Lower lobe of right lung (tissue), 2 donors: Measurements from ENCODE around the gene MSN. TPM values are rescaled to one million over a fixed set of nuclear protein-coding genes. Genes with fewer than 3 reads are reported as not detected.
"Not testable (repeated sequence)": the region's sequence is repeated elsewhere in the genome, so short reads cannot be mapped to it uniquely, and the experiment has no call there.

ENCODE experiments used
- ATAC-seq, 2 donors: fragments of 200-7000 bp; cut with Tn5 transposase; one replicate each; pipeline ENCODE4 v1.9.1; 2020 to 2022; ENCODE audit warnings: mild to moderate bottlenecking in 2 of 2, moderate library complexity in 2 of 2
- DNase-seq: peaks from one replicate; pipeline ENCODE4 v3.0.0-alpha.2; 2020
- H3K27ac ChIP-seq: fragments of 200-600 bp; one replicate; pipeline ENCODE4 v1.8.0; 2022
- H3K27me3 ChIP-seq: fragments of 200-600 bp; one replicate; pipeline ENCODE4 v1.8.0; 2022; ENCODE audit warnings: low read depth
- H3K36me3 ChIP-seq: fragments of 200-600 bp; one replicate; pipeline ENCODE4 v1.8.0; 2022; ENCODE audit warnings: mild to moderate bottlenecking
- H3K4me1 ChIP-seq: fragments of 200-600 bp; one replicate; pipeline ENCODE4 v1.8.0; 2022
- H3K4me3 ChIP-seq: fragments of 200-600 bp; one replicate; pipeline ENCODE4 v1.8.0; 2022; ENCODE audit warnings: mild to moderate bottlenecking
- H3K9me3 ChIP-seq: fragments of 200-600 bp; one replicate; pipeline ENCODE4 v1.8.0; 2022
- CTCF ChIP-seq: fragments of 200-600 bp; IDR thresholded peaks from one replicate; pipeline ENCODE4 v1.8.0; 2022; ENCODE audit warnings: antibody characterized with exemption, mild to moderate bottlenecking
- intact Hi-C: fragments of 100-400 bp; cut with DNase I; formaldehyde crosslinking; loops from one replicate; pipeline ENCODE4 v1.11.0; 2022
- total RNA-seq: library from RNA; stranded (reverse); fragmentation: NEBNext Ultra II Directional; extraction: Animal tissue kit (Norgen Biotek cat#: 25700); gene quantifications from one replicate; pipeline ENCODE4 v1.2.1, GENCODE V29; 2021
- donor health status: DM: no; HTN: yes; CAD: no; lungs with severe emphysema.

The MSN gene
- total RNA-seq, 1 donor from 2014 or later, result 419 TPM

DNA sequence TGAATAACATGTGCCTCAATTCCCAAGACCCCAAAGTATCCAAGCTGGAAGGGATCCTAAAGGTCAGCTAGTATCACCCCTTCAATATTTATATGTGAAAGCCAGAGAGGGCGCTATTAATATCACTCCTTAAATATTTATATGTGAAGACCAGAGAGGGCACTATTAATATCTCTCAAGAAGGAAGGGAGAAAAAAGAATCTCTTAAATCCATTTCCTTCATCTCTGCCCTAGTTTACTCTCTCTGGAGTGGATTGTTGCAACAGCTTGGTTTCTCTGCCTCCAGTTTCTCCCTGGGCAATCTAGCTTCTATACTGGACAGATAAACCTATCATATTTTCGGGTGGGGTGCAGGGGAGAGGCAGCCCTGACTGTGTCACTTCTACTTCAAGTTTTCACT is 31.6 kb upstream of the MSN start:
- Histone ChIP-seq H3K36me3 (no peaks in the 10 kb centered on the region), H3K4me1 (peaks cover 13% of the 10 kb centered on the region), H3K4me3 (no peak overlapping the region), H3K9me3 (no peaks in the 10 kb centered on the region), H3K27me3 (no peaks in the 10 kb centered on the region), H3K27ac (peak overlapping the region; percentile 49)
- intact Hi-C loops, result no loop called here
- ATAC-seq (peak in 1 of 2 donors; percentile 36), DNase-seq (no peak)
- no peak for TF ChIP-seq CTCF

- Histone ChIP-seq H3K4me1 (peaks cover 13% of the 10 kb centered on the region), H3K27ac (peak overlapping the region; percentile 49)
- H3K27me3 ChIP-seq, H3K36me3 ChIP-seq, H3K9me3 ChIP-seq, H3K4me3 ChIP-seq, intact Hi-C loops, ATAC-seq, DNase-seq: not testable (repeated sequence)
These were observed 31.2 kb upstream of the MSN start for GRCh38 chrX:65636261-65636660.

DNA sequence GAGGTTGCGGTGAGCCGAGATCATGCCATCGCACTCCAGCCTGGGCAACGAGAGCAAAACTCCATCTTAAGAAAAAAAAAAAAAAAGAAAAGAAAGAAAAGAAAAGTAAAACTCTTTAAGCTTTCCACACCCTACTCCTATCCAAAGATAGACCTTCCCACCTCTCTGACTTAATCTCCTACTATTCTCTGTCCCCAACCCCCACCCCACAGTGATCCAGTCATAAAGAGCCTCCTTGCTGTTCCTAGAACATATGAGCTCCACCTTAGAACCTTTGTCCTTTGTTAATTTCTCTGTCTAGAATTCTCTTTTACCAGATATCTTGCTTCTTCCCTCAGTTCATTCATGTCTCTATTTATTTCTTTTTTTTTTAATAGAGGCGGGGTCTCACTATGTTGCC is 30.1 kb upstream of the MSN start:
- no peak overlapping the region for H3K27ac ChIP-seq
- H3K36me3 ChIP-seq, result no peaks in the 10 kb centered on the region
- no peaks in the 10 kb centered on the region for H3K9me3 ChIP-seq
- no peak for ATAC-seq
- H3K4me3 ChIP-seq, result no peak overlapping the region
- H3K27me3 ChIP-seq, result no peaks in the 10 kb centered on the region
- no peak for TF ChIP-seq CTCF
- DNase-seq, result no peak
- H3K4me1 ChIP-seq, result peaks cover 13% of the 10 kb centered on the region
- intact Hi-C loops, result no loop called here

DNA sequence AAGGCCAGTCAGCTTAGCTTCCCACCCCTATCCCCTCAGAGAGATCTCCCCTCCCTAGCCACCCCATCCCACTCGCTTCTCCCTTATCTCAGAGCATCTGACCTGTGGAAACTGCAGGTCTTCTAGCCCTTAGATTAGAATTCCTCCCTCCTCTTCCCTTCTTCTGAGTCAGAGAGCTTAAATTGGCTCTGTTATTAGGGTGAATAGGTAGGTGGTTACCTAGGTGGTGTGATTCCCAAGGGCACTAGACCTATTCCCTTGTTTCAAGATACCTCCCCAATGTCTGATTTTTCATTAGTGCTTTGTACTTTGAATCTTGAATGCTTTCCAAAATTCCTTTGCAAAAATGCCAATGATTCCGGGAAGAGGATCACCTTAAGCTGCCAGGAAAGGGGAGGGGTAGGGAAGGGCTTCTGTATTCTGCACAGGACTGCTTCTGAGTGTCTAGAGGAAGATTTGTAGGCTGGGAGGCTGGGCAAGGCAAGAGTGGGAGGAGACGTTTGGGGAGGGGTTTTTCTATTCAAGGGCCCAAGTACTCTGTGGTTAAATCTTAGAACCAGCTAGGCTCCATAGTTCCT is 24.5 kb upstream of the MSN start:
- TF ChIP-seq CTCF, result no peak
- DNase-seq (no peak), ATAC-seq (peak; percentile 87)
- Histone ChIP-seq H3K4me3 (no peak overlapping the region), H3K9me3 (no peaks in the 10 kb centered on the region), H3K4me1 (peaks cover 20% of the 10 kb centered on the region), H3K27ac (peak overlapping the region; percentile 24), H3K36me3 (no peaks in the 10 kb centered on the region), H3K27me3 (no peaks in the 10 kb centered on the region)
- intact Hi-C loops, result no loop called here

GRCh38 chrX:65643531-65644052 is 23.9 kb upstream of the MSN start:
- Histone ChIP-seq H3K9me3 (no peaks in the 10 kb centered on the region), H3K27ac (peak overlapping the region; percentile 25), H3K4me1 (peaks cover 20% of the 10 kb centered on the region), H3K27me3 (no peaks in the 10 kb centered on the region), H3K4me3 (no peak overlapping the region), H3K36me3 (no peaks in the 10 kb centered on the region)
- DNase-seq (no peak), ATAC-seq (peak; percentile 23 to 50)
- intact Hi-C loops, result no loop called here
- no peak for TF ChIP-seq CTCF

DNA sequence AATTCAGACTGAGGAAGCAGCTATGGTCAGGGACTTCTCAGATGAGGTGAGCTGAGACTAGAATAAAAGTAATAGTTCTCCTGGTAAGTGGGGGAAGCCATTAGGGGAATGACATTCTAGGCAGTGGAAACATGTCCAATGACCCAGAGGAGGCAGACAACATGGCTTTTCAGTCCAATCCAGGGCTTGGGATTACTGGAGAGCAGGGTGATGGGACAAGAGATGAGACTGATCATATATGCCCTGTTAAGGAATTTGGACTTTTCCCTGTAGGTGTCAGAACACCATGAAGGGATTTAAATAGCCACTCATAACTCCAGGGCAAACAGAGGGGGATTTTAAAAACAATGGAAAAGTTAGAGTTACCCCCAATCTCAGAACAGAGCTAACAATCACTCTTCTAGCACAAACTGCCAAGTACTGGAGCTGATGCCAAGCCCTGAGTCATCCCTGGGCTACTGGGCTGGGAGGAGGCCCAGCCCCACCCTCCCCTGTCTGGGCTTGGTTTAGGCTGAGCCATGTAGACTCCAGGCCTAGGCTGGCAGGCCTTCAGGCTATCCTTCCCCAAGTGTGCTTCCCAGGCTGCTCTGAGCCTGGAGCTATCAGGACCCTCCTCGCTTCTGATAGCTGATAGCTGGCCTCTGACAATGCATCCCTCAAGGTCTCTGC is 22.7 kb upstream of the MSN start:
- Histone ChIP-seq H3K9me3 (no peaks in the 10 kb centered on the region), H3K36me3 (no peaks in the 10 kb centered on the region), H3K27ac (peak overlapping the region; percentile 31), H3K27me3 (no peaks in the 10 kb centered on the region), H3K4me3 (no peak overlapping the region), H3K4me1 (peaks cover 20% of the 10 kb centered on the region)
- DNase-seq (peak; percentile 78), ATAC-seq (peak; percentile 94 to 97)
- intact Hi-C loops, result no loop called here
- no peak for TF ChIP-seq CTCF
